HepG2 (cell line): ENCODE measurements around the gene CTSA. TPM values are rescaled to one million over a fixed set of nuclear protein-coding genes. Genes with fewer than 3 reads are reported as not detected.

Experiments used
- ATAC-seq: fragments of 200-7000 bp; cut with Tn5 transposase; 3 replicates; pipeline ENCODE4 v1.9.1; 2020; ENCODE audit warnings: mild to moderate bottlenecking, moderate library complexity
- BruUV-seq: library from RNA; stranded (reverse); fragments of 400-500 nt; replicated peaks from 2 replicates; lab custom pipeline; 2021; lab: Mats Ljungman, UMichigan
- CTCF ChIA-PET: fragments of 300-600 bp; formaldehyde crosslinking; extraction: SDS; loops from one replicate; lab custom pipeline; 2021; ENCODE audit warnings: low total read pairs, inconsistent platforms, low intra/inter-chr PET ratio; lab: Yijun Ruan, JAX
- POLR2A ChIA-PET: fragments of 350-600 bp; sonication (Branson Sonifier 250); formaldehyde crosslinking; loops from one replicate; lab custom pipeline; 2020; ENCODE audit warnings: antibody characterized with exemption, inconsistent platforms; lab: Yijun Ruan, JAX
- DNase-seq: peaks from one replicate; pipeline ENCODE4 v3.0.0-alpha.2; 2015; ENCODE audit warnings: low spot score
- FAIRE-seq: peaks from 3 replicates; lab custom pipeline; 2011; peaks lifted over from hg19 to GRCh38; lab: Jason Lieb, UNC
- H2AFZ ChIP-seq: one replicate; pipeline ENCODE4 v1.6.1; 2011; ENCODE audit warnings: low read length, inconsistent platforms
- H3K27ac ChIP-seq: fragments of 300-600 bp; 3 replicates; pipeline ENCODE4 v1.8.0; 2011; ENCODE audit warnings: mixed run types, mild to moderate bottlenecking, mixed read lengths, low read length, inconsistent platforms; ENCODE audit not compliant: insufficient read depth; ENCODE audit errors: extremely low read length
- H3K27me3 ChIP-seq, 2 experiments: fragments of 200-600 bp in 1 of 2; 2 replicates in 1 of 2; 3 replicates in 1 of 2; pipeline versions ENCODE4 v1.6.0 to v1.8.0; 2011; ENCODE audit warnings: low read length in 2 of 2, mild to moderate bottlenecking in 2 of 2, moderate library complexity in 2 of 2, inconsistent platforms in 1 of 2; ENCODE audit not compliant: insufficient read depth in 2 of 2, control insufficient read depth in 1 of 2
- H3K36me3 ChIP-seq, 2 experiments: fragments of 200-600 bp in 1 of 2; replicated peaks in 1 of 2; 2 replicates in 1 of 2; 3 replicates in 1 of 2; pipeline versions ENCODE4 v1.5.1 to v1.8.0; 2011; ENCODE audit warnings: low read length in 2 of 2, inconsistent platforms in 1 of 2; ENCODE audit not compliant: insufficient read depth in 2 of 2, control insufficient read depth in 1 of 2
- H3K4me1 ChIP-seq: 2 replicates; pipeline ENCODE4 v1.5.1; 2012; ENCODE audit warnings: low read length, inconsistent platforms; ENCODE audit not compliant: insufficient read depth
- H3K4me2 ChIP-seq: 2 replicates; pipeline ENCODE4 v1.6.0; 2011; ENCODE audit warnings: low read depth, low read length, inconsistent platforms
- H3K4me3 ChIP-seq, 3 experiments: fragments of 200-600 bp in 1 of 3; sonication (generic), shearing (Covaris generic) in 1 of 3; replicated peaks in 1 of 3; 2 replicates each; pipeline ENCODE4 v1.5.1; 2011 to 2016; ENCODE audit warnings: low read length in 3 of 3, inconsistent platforms in 2 of 3, low read depth in 2 of 3, mild to moderate bottlenecking in 2 of 3, control low read depth in 1 of 3, mixed read lengths in 1 of 3; ENCODE audit not compliant: insufficient read depth in 1 of 3
- H3K79me2 ChIP-seq: one replicate; pipeline ENCODE4 v1.6.1; 2011; ENCODE audit warnings: low read length, inconsistent platforms; ENCODE audit not compliant: insufficient read depth
- H3K9ac ChIP-seq: 2 replicates; pipeline ENCODE4 v1.6.0; 2011; ENCODE audit warnings: mild to moderate bottlenecking, low read depth, low read length, inconsistent platforms; ENCODE audit not compliant: insufficient read depth
- H3K9me3 ChIP-seq: 2 replicates; pipeline ENCODE4 v1.5.1; 2012; ENCODE audit warnings: mild to moderate bottlenecking, low read length
- H4K20me1 ChIP-seq: 2 replicates; pipeline ENCODE4 v1.6.0; 2011; ENCODE audit warnings: inconsistent platforms, mild to moderate bottlenecking, low read length, moderate library complexity; ENCODE audit not compliant: insufficient read depth
- CREM ChIP-seq, 2 experiments: sonication (generic) in 1 of 2; formaldehyde crosslinking in 1 of 2; IDR thresholded peaks; 2 replicates each; pipeline versions ENCODE4 v1.4.0 to v1.6.1; 2016 to 2020; ENCODE audit warnings: antibody characterized with exemption in 1 of 2, mild to moderate bottlenecking in 1 of 2, missing genetic modification reagents in 1 of 2
- HBP1 ChIP-seq: IDR thresholded peaks from 2 replicates; pipeline ENCODE4 v1.6.1; 2016; ENCODE audit warnings: low read depth, control low read depth
- HDAC1 ChIP-seq: sonication (generic); formaldehyde crosslinking; IDR thresholded peaks from 2 replicates; pipeline ENCODE4 v1.5.1; 2020; ENCODE audit warnings: mild to moderate bottlenecking, missing genetic modification reagents
- NKX3-1 ChIP-seq: sonication (generic); formaldehyde crosslinking; IDR thresholded peaks from 2 replicates; pipeline ENCODE4 v1.5.0; 2020; ENCODE audit warnings: missing genetic modification reagents
- SMAD3 ChIP-seq: sonication (generic); formaldehyde crosslinking; IDR thresholded peaks from 2 replicates; pipeline ENCODE4 v1.4.0; 2020; ENCODE audit warnings: missing genetic modification reagents
- TARDBP ChIP-seq: sonication (generic); formaldehyde crosslinking; IDR thresholded peaks from 2 replicates; pipeline ENCODE4 v1.8.0; 2022; ENCODE audit warnings: mild to moderate bottlenecking, missing genetic modification reagents
- TEF ChIP-seq: sonication (generic); formaldehyde crosslinking; IDR thresholded peaks from 2 replicates; pipeline ENCODE4 v1.5.0; 2020; ENCODE audit warnings: missing genetic modification reagents
- U2AF2 ChIP-seq: fragments of 200-400 bp; formaldehyde crosslinking; IDR thresholded peaks from 2 replicates; pipeline ENCODE4 v1.6.1; 2017; ENCODE audit warnings: low read depth, mild to moderate bottlenecking, low read length
- ZFP36 ChIP-seq: fragments of 150-350 bp; IDR thresholded peaks from 2 replicates; pipeline ENCODE4 v1.6.1; 2018; ENCODE audit warnings: borderline replicate concordance, low read length, low read depth; ENCODE audit not compliant: partially characterized antibody
- ZMYM3 ChIP-seq: sonication (generic); formaldehyde crosslinking; IDR thresholded peaks from 2 replicates; pipeline ENCODE4 v1.5.1; 2020; ENCODE audit warnings: mild to moderate bottlenecking, missing genetic modification reagents
- ZNF17 ChIP-seq: sonication (generic); formaldehyde crosslinking; IDR thresholded peaks from 2 replicates; pipeline ENCODE4 v1.5.0; 2020; ENCODE audit warnings: mild to moderate bottlenecking, missing genetic modification reagents
- ZNF446 ChIP-seq: sonication (generic); formaldehyde crosslinking; IDR thresholded peaks from 2 replicates; pipeline ENCODE4 v1.5.0; 2020; ENCODE audit warnings: mild to moderate bottlenecking, missing genetic modification reagents
- WGBS: methylation state at CpG from one replicate; pipeline ENCODE4 v1.1.6; 2017; ENCODE audit warnings: low lambda C conversion rate; 5-methylcytosine and 5-hydroxymethylcytosine counted together
- in situ Hi-C: cut with HindIII; loops from 2 replicates; pipeline ENCODE4 v1.10.0; 2017; ENCODE audit warnings: low pct_unique_long_range_greater_than_20kb; ENCODE audit not compliant: extremely low pct_ligation_motif_present
- intact Hi-C: fragments of 100-400 bp; cut with micrococcal nuclease; formaldehyde crosslinking; loops from one replicate; pipeline ENCODE4 v1.10.0; 2022; ENCODE audit not compliant: unreplicated experiment
- polyA plus RNA-seq, 8 experiments: library from polyadenylated mRNA; depleted of rRNA in 3 of 8; stranded (reverse) in 7 of 8; unstranded in 1 of 8; fragments of >200 nt; fragmentation: Illumina TruSeq in 4 of 8; extraction: Trizol in 4 of 8; gene quantifications; 2 replicates each; pipeline versions ENCODE4 v1.2.1 to v1.2.3, GENCODE V29; 2011 to 2016; ENCODE audit warnings: low read depth in 4 of 8, missing spikeins in 1 of 8, mixed read lengths in 1 of 8; ENCODE audit not compliant: insufficient read depth in 1 of 8
- total RNA-seq, 5 experiments: library from RNA; depleted of rRNA; stranded (reverse); fragments of >200 nt; fragmentation: Illumina TruSeq; extraction: Trizol; gene quantifications; 2 replicates each; pipeline ENCODE4 v1.2.3, GENCODE V29; 2016; ENCODE audit warnings: low read depth in 1 of 5
- TF ChIP-seq, protein P1 (sequence below): fragments of 450-650 bp; IDR thresholded peaks from 2 replicates; pipeline ENCODE4 v1.6.1; 2017; ENCODE audit warnings: mild to moderate bottlenecking

The CTSA gene
- total and polyA plus RNA-seq, 2 of the 13 experiments (the other 11 are each of a cell fraction or from before 2014, with no cell fraction given), result 202 to 231 TPM

DNA sequence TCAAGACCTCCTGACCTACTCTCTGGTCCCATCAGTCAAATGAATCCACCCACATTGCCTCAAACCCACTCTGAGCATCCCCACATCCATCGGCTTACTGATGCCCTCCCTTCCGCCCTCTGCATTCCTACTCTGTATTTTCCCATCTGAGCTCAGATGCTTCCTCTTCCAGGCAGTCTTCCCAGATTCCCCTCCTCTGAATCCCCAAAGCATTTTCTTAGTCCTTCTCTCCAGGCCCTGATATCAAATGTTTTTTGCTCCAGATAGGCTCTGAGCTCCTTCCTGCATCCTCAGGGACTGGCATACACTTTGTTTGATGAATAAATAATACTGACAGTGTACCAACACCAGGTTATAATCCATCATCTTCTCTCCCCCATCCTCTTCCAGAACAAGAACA, 16.9 kb downstream of the CTSA start:
- Histone ChIP-seq H2AFZ (no peak overlapping the region), H3K27me3 (no peaks in the 10 kb centered on the region; a peak in 1 of 5 replicates), H3K4me2 (no peak overlapping the region), H3K27ac (no peak overlapping the region), H3K4me3 (no peak overlapping the region), H3K79me2 (no peaks in the 10 kb centered on the region), H4K20me1 (no peaks in the 10 kb centered on the region), H3K36me3 (no peaks in the 10 kb centered on the region), H3K4me1 (peaks cover 70% of the 10 kb centered on the region), H3K9me3 (no peaks in the 10 kb centered on the region), H3K9ac (no peak overlapping the region)
- DNase-seq (no peak), FAIRE-seq (no peak), ATAC-seq (no peak)
- WGBS, result 95% methylated on average over 2 of the region's 2 CpGs
- in situ Hi-C loops, result no loop called here
- ChIA-PET CTCF (no interaction called here), POLR2A (interaction anchor here (2.7 to 8.8 kb wide), 4 partner anchors 12 to 26 kb away, joined by 58 to 164 read pairs (median 63); partner anchors contain the start of genes CTSA, NEURL2 and PCIF1)
- BruUV-seq, result no TSS peak
- TF ChIP-seq ZFP36 (peak; percentile 94), TEF (CRISPR knock-in tag) (no peak), U2AF2 (no peak), HDAC1 (CRISPR knock-in tag) (no peak), ZNF446 (0 out of 2 replicates have a peak, but pooled peaks have one; percentile 1), ZMYM3 (0 out of 2 replicates have a peak, but pooled peaks have one; percentile 15), ZNF17 (no peak)
- intact Hi-C loops, result loop anchor here (2.0 kb wide), 1 partner anchor 17 kb away; no protein-coding TSS in a partner anchor

- Histone ChIP-seq H3K36me3 (no peaks in the 10 kb centered on the region), H3K79me2 (no peaks in the 10 kb centered on the region), H3K9ac (peak overlapping the region; percentile 64), H3K4me3 (peak overlapping the region; percentile 40 to 71 (median 49)), H2AFZ (peak overlapping the region; percentile 12), H4K20me1 (no peaks in the 10 kb centered on the region), H3K27me3 (no peaks in the 10 kb centered on the region; a peak in 1 of 5 replicates), H3K4me2 (peak overlapping the region; percentile 90), H3K9me3 (no peaks in the 10 kb centered on the region), H3K27ac (peak overlapping the region; percentile 72), H3K4me1 (peaks cover 65% of the 10 kb centered on the region)
- ChIA-PET POLR2A (interaction anchor here (0.7 to 8.8 kb wide), 15 partner anchors 10 to 76 kb away, joined by 3 to 164 read pairs (median 13); partner anchors contain the start of genes CTSA, NEURL2, PCIF1 and SNX21), CTCF (no interaction called here)
- DNase-seq (peak; percentile 71), FAIRE-seq (no peak), ATAC-seq (peak; percentile 74)
- WGBS, result 14% methylated on average over 12 of the region's 12 CpGs
- BruUV-seq, result no TSS peak
- intact Hi-C loops, result loop anchor here (2.0 kb wide), 1 partner anchor 15 kb away; no protein-coding TSS in a partner anchor
- in situ Hi-C loops, result no loop called here
- TF ChIP-seq HBP1 (CRISPR knock-in tag), result no peak; the same call in 1 of the 2 replicates
- TF ChIP-seq, protein P1, sequence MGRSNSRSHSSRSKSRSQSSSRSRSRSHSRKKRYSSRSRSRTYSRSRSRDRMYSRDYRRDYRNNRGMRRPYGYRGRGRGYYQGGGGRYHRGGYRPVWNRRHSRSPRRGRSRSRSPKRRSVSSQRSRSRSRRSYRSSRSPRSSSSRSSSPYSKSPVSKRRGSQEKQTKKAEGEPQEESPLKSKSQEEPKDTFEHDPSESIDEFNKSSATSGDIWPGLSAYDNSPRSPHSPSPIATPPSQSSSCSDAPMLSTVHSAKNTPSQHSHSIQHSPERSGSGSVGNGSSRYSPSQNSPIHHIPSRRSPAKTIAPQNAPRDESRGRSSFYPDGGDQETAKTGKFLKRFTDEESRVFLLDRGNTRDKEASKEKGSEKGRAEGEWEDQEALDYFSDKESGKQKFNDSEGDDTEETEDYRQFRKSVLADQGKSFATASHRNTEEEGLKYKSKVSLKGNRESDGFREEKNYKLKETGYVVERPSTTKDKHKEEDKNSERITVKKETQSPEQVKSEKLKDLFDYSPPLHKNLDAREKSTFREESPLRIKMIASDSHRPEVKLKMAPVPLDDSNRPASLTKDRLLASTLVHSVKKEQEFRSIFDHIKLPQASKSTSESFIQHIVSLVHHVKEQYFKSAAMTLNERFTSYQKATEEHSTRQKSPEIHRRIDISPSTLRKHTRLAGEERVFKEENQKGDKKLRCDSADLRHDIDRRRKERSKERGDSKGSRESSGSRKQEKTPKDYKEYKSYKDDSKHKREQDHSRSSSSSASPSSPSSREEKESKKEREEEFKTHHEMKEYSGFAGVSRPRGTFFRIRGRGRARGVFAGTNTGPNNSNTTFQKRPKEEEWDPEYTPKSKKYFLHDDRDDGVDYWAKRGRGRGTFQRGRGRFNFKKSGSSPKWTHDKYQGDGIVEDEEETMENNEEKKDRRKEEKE, result no peak
- TF ChIP-seq CREM (IDR thresholded peaks at IDR 0.05), result no peak; the same call in 1 of the 2 replicates
- no peak for TF ChIP-seq CREM (CRISPR knock-in tag; IDR thresholded peaks at IDR 0.05)
- 0 out of 2 replicates have a peak, but pooled peaks have one; percentile 31 for TF ChIP-seq SMAD3 (CRISPR knock-in tag)
- TF ChIP-seq NKX3-1 (CRISPR knock-in tag), result no peak
- TF ChIP-seq TARDBP (CRISPR knock-in tag), result peak; percentile 55; the same call in 1 of the 2 replicates
These were observed 18.2 kb downstream of the CTSA start for GRCh38 chr20:45909336-45909808.
